GM18873 (cell line): ENCODE results near the gene AOAH.

Experiments used
- ATAC-seq: cut with Tn5 transposase; IDR thresholded peaks from one replicate; pipeline ENCODE4 v1.9.1; 2021; ENCODE audit warnings: mild to moderate bottlenecking, moderate library complexity, moderate number of reproducible peaks; ENCODE audit not compliant: unreplicated experiment, low FRiP score

The AOAH gene, protein sequence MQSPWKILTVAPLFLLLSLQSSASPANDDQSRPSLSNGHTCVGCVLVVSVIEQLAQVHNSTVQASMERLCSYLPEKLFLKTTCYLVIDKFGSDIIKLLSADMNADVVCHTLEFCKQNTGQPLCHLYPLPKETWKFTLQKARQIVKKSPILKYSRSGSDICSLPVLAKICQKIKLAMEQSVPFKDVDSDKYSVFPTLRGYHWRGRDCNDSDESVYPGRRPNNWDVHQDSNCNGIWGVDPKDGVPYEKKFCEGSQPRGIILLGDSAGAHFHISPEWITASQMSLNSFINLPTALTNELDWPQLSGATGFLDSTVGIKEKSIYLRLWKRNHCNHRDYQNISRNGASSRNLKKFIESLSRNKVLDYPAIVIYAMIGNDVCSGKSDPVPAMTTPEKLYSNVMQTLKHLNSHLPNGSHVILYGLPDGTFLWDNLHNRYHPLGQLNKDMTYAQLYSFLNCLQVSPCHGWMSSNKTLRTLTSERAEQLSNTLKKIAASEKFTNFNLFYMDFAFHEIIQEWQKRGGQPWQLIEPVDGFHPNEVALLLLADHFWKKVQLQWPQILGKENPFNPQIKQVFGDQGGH

GRCh38 chr7:36723951-36724664, at the start of gene AOAH:
TSS of gene AOAH (minus strand) at chr7:36724494. CDS start at chr7:36724148, 346 bp downstream.
- peak; percentile 79 for ATAC-seq

- no peak for ATAC-seq
These were observed 42.2 kb upstream of the AOAH start for GRCh38 chr7:36766451-36766850.

DNA sequence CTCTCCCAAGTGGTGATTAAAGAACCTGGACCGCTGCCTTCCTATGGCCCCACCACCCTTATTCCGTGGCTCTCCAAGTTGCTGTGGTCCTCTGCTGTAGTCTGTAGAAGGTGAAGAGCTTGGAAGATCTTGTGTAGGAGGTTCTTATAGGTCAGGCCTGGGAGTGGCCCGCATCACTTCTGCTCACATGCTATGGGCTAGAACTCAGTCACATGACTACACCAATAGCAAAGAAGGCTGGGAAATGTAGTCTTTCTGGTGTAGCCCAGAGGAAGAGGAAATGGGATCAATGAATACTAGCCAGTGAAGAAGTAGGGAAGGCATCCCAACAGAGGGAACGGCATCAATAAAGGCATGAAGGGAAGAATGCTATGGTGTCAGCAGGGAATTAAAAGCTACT, 41.3 kb upstream of the AOAH start:
- no peak for ATAC-seq

DNA sequence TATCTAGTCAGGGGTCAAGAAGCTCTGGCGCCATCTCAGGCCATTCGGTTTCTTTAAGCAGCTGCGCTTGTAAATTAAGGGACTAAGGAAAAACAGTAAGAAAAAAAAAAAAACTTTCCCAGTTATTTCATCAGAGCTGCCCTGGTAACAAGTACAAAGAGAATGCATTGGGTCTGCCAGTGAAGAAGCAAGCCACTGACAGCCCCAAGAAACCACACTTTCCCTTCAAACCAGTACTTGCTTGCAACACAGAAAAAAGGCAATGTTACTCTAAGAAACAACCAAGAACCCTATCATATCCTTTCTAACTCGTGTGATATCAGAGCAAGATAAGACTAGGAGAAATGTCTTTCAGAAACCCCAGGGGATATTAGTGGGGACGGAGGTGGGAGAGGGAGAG, 40.6 kb upstream of the AOAH start:
- no peak for ATAC-seq

- no peak for ATAC-seq
These were observed 39.0 kb upstream of the AOAH start for GRCh38 chr7:36763132-36763816.

- no peak for ATAC-seq
These were observed 38.1 kb upstream of the AOAH start for GRCh38 chr7:36762394-36762793.

GRCh38 chr7:36761835-36762234, 37.5 kb upstream of the AOAH start:
- ATAC-seq = no peak

GRCh38 chr7:36760856-36761762, 36.8 kb upstream of the AOAH start:
- ATAC-seq = no peak

GRCh38 chr7:36758879-36759278, 34.6 kb upstream of the AOAH start:
- ATAC-seq = no peak

- no peak for ATAC-seq
These were observed 31.2 kb upstream of the AOAH start for GRCh38 chr7:36755484-36755883.

- no peak for ATAC-seq
These were observed 27.9 kb upstream of the AOAH start for GRCh38 chr7:36752026-36752711.

- no peak for ATAC-seq
These were observed 26.2 kb upstream of the AOAH start for GRCh38 chr7:36750451-36750850.

DNA sequence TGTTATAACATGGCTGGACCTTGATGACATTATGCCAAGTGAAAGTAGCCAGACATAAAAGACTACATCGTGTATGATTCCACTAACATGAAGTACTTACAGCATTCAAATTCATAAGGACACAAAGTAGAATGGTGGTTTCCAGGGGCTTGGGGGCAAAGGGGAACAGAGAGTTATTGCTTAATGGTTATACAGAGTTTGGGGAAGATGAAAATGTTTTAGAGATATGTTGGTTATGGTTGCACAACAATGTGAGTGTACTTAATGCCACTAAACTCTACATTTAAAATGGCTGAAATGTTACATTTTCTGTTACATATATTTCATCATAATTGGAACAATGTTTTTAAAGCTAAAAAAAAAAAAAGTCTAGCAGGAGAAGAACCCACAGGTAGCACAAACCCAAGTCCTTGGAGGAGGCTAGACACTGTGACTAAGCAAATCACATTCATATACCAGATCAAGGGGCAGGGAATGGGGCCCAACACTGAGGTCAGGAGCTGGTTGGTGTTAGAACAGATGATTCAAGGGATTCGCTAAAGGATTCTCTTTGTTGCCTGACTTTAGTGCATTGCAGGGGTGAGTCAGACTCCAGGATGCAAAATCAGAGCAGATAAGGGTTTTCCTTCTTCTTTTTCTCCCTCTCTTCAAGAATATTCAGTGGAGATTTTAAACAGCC, 25.1 kb upstream of the AOAH start:
- ATAC-seq = no peak

- peak; percentile 60 for ATAC-seq
These were observed 23.8 kb upstream of the AOAH start for GRCh38 chr7:36748017-36748487.

DNA sequence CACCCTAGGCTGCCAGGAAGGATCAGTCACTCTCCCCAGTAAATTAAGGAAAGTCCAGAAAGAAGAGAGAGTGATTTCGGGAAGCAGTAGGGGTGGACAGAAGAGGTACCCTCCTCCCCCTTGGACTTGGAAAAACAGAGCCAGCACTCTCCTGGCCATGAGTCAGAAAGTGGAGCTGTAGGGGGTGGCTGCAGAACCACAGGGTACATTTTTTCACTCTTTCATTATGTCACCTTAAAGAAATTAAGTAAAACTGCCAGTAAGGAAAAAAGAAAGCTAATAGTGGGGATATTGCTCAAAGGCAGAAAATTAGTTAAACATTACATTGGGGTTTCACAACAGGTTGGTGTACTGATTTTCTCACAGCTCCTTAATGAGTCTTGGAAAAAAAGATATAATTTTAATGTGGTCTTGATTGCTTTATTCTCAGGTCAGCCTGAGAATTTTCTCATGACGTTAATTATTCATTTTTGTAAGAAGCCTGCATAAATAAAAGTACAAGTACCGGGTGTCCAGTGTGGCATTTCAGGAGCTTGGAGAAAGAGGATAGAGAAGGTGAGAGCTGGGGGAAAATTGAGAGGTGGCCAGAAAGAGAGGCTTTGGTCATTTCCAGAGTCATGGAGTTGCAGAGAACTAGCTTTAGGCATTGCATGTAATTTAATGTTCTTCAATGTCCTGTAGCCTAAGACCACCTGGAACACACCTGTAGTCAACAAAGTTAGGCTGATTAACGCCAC, 23.2 kb upstream of the AOAH start:
- no peak for ATAC-seq

GRCh38 chr7:36746347-36746746, 22.1 kb upstream of the AOAH start:
- no peak for ATAC-seq

DNA sequence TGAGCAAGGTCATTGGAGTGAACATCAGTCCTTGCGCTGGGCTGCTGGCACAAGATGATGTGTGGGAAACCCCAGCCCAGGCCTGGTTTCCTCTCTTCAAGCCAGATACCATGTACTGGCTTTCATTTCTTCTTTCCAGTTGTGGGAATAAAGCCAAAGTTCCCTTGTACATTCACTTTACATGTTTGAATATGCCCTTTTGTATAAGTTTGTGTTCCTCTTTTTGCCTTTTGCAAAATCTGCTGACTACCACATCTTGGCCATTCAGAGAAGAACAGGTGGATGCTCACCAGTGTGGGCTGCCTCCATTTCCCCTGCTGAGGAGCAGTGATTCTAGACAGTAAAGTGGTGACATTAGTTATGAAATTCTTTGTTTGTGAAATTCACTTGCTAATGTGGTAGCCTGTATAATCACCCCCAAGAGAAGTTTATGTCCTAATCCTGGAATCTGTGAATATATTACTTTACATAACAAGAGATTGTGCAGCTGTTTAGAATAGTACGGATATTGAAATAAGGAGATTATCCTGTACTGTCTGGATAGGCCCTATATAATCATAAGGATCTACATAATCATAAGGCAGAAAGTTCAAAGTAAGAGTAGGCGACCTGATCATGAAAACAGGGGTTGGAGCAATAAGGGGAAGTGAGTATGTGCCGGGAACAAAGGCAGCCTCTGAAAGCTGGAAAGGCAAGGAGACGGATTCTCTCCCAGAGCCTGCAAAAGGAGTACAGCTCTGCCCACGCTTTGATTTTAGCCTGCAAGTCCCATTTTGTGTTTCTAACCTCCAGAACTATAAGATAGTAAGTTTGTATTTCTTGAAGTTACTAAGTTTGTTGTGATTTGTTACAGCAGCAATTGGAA, 18.8 kb upstream of the AOAH start:
- ATAC-seq = no peak
